Vagina (tissue), 2 donors: ENCODE results near the gene WDR17. TPM values are rescaled to one million over a fixed set of nuclear protein-coding genes. Genes with fewer than 3 reads are reported as not detected.
"Not testable (repeated sequence)": the region's sequence is repeated elsewhere in the genome, so short reads cannot be mapped to it uniquely, and the experiment has no call there.

ENCODE experiments used
- DNase-seq, 2 donors: peaks; one replicate each; pipeline ENCODE4 v3.0.0-alpha.2; 2017; ENCODE audit errors: extremely low spot score in 2 of 2
- H3K27ac ChIP-seq: fragments of 200-600 bp; sonication (generic); one replicate; pipeline ENCODE4 v1.5.1; 2019
- H3K27me3 ChIP-seq: fragments of 200-600 bp; sonication (generic); one replicate; pipeline ENCODE4 v1.5.1; 2019
- H3K36me3 ChIP-seq, 2 donors: fragments of 200-600 bp; sonication (generic); one replicate each; pipeline ENCODE4 v1.5.1; 2017 to 2019
- H3K4me1 ChIP-seq: fragments of 200-600 bp; sonication (generic); one replicate; pipeline ENCODE4 v1.5.1; 2019
- H3K4me3 ChIP-seq, 2 donors: fragments of 200-600 bp; sonication (generic); 1 replicate in 1 of 2; 2 replicates in 1 of 2; pipeline ENCODE4 v1.5.1; 2016 to 2019
- H3K9me3 ChIP-seq: fragments of 200-600 bp; sonication (generic); one replicate; pipeline ENCODE4 v1.5.1; 2019
- POLR2A ChIP-seq, 2 donors: fragments of 450-650 bp; IDR thresholded peaks; one replicate each; pipeline ENCODE4 v1.6.1; 2017; ENCODE audit warnings: antibody characterized with exemption in 2 of 2, mild to moderate bottlenecking in 2 of 2, moderate library complexity in 2 of 2
- POLR2AphosphoS5 ChIP-seq, 2 donors: sonication (generic); formaldehyde crosslinking; IDR thresholded peaks; one replicate each; pipeline ENCODE4 v1.9.0; 2017; ENCODE audit warnings: antibody characterized with exemption in 2 of 2, mild to moderate bottlenecking in 2 of 2, low read depth in 1 of 2; ENCODE audit not compliant: insufficient read depth in 1 of 2
- intact Hi-C: fragments of 100-400 bp; cut with DNase I; formaldehyde crosslinking; loops from one replicate; pipeline ENCODE4 v1.15.1; 2023
- total RNA-seq: library from RNA; depleted of rRNA; stranded (reverse); fragments of >200 nt; gene quantifications from one replicate; pipeline ENCODE4 v1.2.3, GENCODE V29; 2016
- TF ChIP-seq, protein P1 (sequence below), 3 experiments: fragments of 450-650 bp in 2 of 3; fragments of 200-600 bp in 1 of 3; sonication (generic) in 1 of 3; IDR thresholded peaks; one replicate each; pipeline ENCODE4 v1.5.1; 2017 to 2019; ENCODE audit warnings: antibody characterized with exemption in 3 of 3, mild to moderate bottlenecking in 2 of 3, moderate library complexity in 2 of 3

WDR17 gene
- total RNA-seq, 1 donor from 2014 or later = 2.0 TPM

DNA sequence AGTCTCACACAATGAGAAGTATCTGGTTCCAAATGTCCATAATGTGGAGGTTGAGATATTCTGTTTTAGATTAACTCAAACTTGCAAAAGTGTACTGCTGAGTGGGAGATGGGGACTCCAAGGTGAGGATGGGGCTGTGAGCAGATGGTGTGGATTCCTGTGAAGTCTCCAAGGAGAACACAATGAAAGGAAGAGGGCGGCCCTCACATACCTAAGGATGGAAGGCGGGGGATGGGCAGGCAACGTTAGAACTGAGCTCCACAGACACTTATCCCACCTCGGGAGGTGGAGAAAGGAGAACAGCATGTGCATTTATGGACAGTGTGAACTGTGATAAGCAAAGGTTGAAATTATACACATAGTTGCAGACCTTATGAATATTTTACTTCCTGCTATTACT lies 139.7 kb downstream of the WDR17 start:
- intact Hi-C loops = no loop called here
- no peak for DNase-seq
- Histone ChIP-seq H3K27ac (no peak overlapping the region), H3K9me3 (no peaks in the 10 kb centered on the region), H3K27me3 (no peaks in the 10 kb centered on the region), H3K4me1 (no peaks in the 10 kb centered on the region), H3K36me3 (no peaks in the 10 kb centered on the region), H3K4me3 (no peak overlapping the region)
- TF ChIP-seq, protein P1, sequence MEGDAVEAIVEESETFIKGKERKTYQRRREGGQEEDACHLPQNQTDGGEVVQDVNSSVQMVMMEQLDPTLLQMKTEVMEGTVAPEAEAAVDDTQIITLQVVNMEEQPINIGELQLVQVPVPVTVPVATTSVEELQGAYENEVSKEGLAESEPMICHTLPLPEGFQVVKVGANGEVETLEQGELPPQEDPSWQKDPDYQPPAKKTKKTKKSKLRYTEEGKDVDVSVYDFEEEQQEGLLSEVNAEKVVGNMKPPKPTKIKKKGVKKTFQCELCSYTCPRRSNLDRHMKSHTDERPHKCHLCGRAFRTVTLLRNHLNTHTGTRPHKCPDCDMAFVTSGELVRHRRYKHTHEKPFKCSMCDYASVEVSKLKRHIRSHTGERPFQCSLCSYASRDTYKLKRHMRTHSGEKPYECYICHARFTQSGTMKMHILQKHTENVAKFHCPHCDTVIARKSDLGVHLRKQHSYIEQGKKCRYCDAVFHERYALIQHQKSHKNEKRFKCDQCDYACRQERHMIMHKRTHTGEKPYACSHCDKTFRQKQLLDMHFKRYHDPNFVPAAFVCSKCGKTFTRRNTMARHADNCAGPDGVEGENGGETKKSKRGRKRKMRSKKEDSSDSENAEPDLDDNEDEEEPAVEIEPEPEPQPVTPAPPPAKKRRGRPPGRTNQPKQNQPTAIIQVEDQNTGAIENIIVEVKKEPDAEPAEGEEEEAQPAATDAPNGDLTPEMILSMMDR (IDR thresholded peaks at IDR 0.05) = no peak
- TF ChIP-seq POLR2AphosphoS5 (IDR thresholded peaks at IDR 0.05; ENCODE audit: insufficient read depth in 1 of 2, low read depth in 1 of 2) (no peak), POLR2A (IDR thresholded peaks at IDR 0.05) (no peak)

DNA sequence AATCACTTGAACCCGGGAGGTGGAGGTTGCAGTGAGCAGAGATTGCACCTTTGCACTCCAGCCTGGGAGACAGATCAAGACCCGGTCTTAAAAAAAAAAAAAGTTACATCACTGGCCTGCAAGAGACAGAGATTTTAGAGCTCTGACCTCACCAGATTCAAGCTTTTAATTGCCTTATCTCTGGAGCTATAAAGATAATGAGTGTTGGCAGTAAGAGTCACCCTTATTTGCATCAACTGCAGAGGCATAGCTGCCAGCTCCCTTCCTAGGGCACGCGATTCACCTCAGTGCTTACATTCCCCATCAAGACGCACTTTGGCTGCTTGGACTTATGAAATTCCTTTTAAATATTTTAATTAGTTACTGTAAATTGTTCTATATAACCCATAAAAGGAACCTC lies 142.2 kb downstream of the WDR17 start:
- no peaks in the 10 kb centered on the region for H3K4me1 ChIP-seq
- no peaks in the 10 kb centered on the region for H3K27me3 ChIP-seq
- TF ChIP-seq POLR2AphosphoS5 (IDR thresholded peaks at IDR 0.05; ENCODE audit: insufficient read depth in 1 of 2, low read depth in 1 of 2) = no peak
- TF ChIP-seq, protein P1 (IDR thresholded peaks at IDR 0.05) = no peak
- TF ChIP-seq POLR2A (IDR thresholded peaks at IDR 0.05) = no peak
- intact Hi-C loops = no loop called here
- H3K4me3 ChIP-seq = no peak overlapping the region
- no peaks in the 10 kb centered on the region for H3K36me3 ChIP-seq
- no peak for DNase-seq
- no peak overlapping the region for H3K27ac ChIP-seq
- no peaks in the 10 kb centered on the region for H3K9me3 ChIP-seq

DNA sequence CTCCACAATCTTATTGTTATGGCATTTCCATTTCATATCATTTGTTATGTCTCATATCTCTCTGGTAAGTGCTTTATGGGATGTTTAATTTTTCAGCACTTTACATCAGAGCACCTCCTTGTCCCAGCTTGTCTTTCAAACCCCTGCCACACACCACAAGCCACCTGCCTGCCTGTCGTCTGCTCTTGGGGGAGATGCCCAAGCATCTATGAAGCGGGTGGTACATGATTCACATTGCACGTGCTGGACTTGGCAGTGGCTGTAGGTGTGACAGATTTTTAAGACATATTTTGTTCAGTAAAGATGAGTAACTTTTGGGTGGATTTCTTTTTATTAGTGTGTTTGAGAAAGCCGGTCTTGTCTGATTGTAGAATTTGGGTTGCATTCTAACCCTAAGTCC lies 143.9 kb downstream of the WDR17 start:
- no peak for DNase-seq
- no peaks in the 10 kb centered on the region for H3K4me1 ChIP-seq
- no peak overlapping the region for H3K27ac ChIP-seq
- intact Hi-C loops = no loop called here
- no peaks in the 10 kb centered on the region for H3K9me3 ChIP-seq
- no peak overlapping the region for H3K4me3 ChIP-seq
- H3K36me3 ChIP-seq = no peaks in the 10 kb centered on the region
- TF ChIP-seq, protein P1 (IDR thresholded peaks at IDR 0.05) = no peak
- TF ChIP-seq POLR2AphosphoS5 (IDR thresholded peaks at IDR 0.05; ENCODE audit: insufficient read depth in 1 of 2, low read depth in 1 of 2) = no peak
- TF ChIP-seq POLR2A (IDR thresholded peaks at IDR 0.05) = no peak
- H3K27me3 ChIP-seq = no peaks in the 10 kb centered on the region

DNA sequence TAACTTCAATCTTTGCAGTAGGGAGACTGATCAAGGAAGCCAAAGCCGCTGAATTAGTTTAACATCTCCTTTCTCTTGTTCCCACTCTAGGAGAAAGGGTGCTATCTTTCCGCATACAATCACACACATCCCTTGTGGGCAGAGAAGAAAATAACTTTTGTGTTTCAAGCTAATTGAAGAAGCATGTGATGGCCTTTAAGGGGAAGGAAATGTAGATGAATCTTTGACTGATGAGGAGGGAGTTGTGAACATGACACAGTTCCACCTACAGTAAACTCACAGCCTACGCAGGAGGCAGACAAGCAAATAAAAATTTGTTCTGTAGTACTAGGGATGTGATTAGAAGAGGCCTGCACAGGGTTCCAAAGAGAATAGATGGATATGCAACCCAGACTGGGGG lies 144.5 kb downstream of the WDR17 start:
- DNase-seq = no peak
- Histone ChIP-seq H3K27me3 (no peaks in the 10 kb centered on the region), H3K36me3 (no peaks in the 10 kb centered on the region), H3K4me3 (no peak overlapping the region), H3K27ac (no peak overlapping the region), H3K4me1 (no peaks in the 10 kb centered on the region), H3K9me3 (no peaks in the 10 kb centered on the region)
- no peak for TF ChIP-seq POLR2AphosphoS5 (IDR thresholded peaks at IDR 0.05; ENCODE audit: insufficient read depth in 1 of 2, low read depth in 1 of 2)
- TF ChIP-seq, protein P1 (IDR thresholded peaks at IDR 0.05) = no peak
- TF ChIP-seq POLR2A (IDR thresholded peaks at IDR 0.05) = no peak
- intact Hi-C loops = no loop called here

DNA sequence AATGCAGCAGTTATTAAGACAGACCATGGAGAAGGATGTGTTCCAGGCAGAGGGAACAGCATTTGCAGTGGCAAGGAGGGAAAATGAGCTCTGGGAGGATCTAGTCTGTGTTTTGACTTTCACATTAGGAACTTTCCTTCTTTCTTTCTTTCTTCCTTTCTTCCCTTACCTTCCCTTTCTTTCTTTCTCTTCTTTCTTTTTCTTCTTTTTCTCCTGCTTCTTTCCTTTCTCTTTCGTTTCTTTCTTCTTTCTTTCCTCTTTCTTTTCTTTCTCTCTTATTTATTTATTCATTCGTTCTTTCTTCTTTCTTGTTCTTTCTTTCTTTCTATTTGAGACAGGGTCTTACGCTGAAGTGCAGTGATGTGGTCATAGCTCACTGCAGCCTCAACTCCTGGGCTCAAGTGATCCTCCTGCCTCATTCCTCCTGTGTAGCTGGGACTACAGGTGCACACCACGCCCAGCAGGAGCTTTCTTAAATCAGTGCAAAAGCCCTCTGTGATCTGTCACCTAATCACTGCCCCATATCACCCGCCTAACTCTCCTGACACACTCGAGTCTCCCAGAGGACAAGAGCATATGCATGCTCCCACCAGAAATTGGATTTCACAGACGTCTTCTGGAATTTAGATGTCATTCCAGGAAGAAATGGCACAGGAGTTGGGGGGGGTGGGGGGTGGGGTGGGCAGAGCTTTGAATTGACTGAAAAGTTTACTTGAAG lies 145.1 kb downstream of the WDR17 start:
- no peaks in the 10 kb centered on the region for H3K4me1 ChIP-seq
- no peak overlapping the region for H3K27ac ChIP-seq
- intact Hi-C loops = no loop called here
- no peaks in the 10 kb centered on the region for H3K27me3 ChIP-seq
- TF ChIP-seq POLR2A (IDR thresholded peaks at IDR 0.05) = no peak
- no peak for TF ChIP-seq POLR2AphosphoS5 (IDR thresholded peaks at IDR 0.05; ENCODE audit: insufficient read depth in 1 of 2, low read depth in 1 of 2)
- TF ChIP-seq, protein P1 (IDR thresholded peaks at IDR 0.05) = no peak
- H3K4me3 ChIP-seq = no peak overlapping the region
- no peak for DNase-seq
- no peaks in the 10 kb centered on the region for H3K36me3 ChIP-seq
- no peaks in the 10 kb centered on the region for H3K9me3 ChIP-seq

DNA sequence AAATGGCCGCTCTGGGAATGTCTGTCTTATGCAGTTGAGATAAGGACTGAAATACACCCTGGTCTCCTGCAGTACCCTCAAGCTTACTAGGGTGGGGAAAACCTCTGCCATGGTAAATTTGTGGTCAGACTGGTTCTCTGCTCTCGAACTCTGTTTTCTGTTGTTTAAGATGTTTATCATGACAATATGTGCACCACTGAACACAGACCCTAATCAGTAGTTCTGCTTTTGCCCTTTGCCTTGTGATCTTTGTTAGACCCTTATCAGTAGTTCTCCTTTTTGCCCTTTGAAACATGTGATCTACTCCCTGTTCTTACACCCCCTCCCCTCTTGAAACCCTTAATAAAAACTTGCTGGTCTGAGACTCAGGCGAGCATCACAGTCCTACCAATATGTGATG lies 146.7 kb downstream of the WDR17 start:
- H3K27ac ChIP-seq, H3K9me3 ChIP-seq, H3K4me3 ChIP-seq, H3K36me3 ChIP-seq, intact Hi-C loops, H3K4me1 ChIP-seq, DNase-seq, H3K27me3 ChIP-seq: not testable (repeated sequence)
